IPS DF 6.9 (cell line): ENCODE data around the gene ACTR10.

Source experiments
- DNase-seq: peaks from one replicate; pipeline ENCODE4 v3.0.0-alpha.2; 2013; ENCODE audit warnings: low read depth, low spot score
- H3K27ac ChIP-seq: one replicate; pipeline ENCODE4 v1.5.1; 2013; ENCODE audit warnings: low read length, control low read depth
- H3K27me3 ChIP-seq: 2 replicates; pipeline ENCODE4 v1.6.1; 2013; ENCODE audit warnings: mild to moderate bottlenecking, low read length; ENCODE audit not compliant: control insufficient read depth, insufficient read depth
- H3K36me3 ChIP-seq: 2 replicates; pipeline ENCODE4 v1.6.1; 2013; ENCODE audit warnings: low read length; ENCODE audit not compliant: control insufficient read depth, insufficient read depth
- H3K4me1 ChIP-seq: 2 replicates; pipeline ENCODE4 v1.6.1; 2013; ENCODE audit warnings: low read length; ENCODE audit not compliant: control insufficient read depth, insufficient read depth
- H3K4me3 ChIP-seq: 2 replicates; pipeline ENCODE4 v1.5.1; 2013; ENCODE audit warnings: mild to moderate bottlenecking, low read length
- H3K9me3 ChIP-seq: 2 replicates; pipeline ENCODE4 v1.6.1; 2013; ENCODE audit warnings: low read length, inconsistent platforms; ENCODE audit not compliant: control insufficient read depth, insufficient read depth
- WGBS: extraction: QIAGEN DNeasy Blood & Tissue Kit; methylation state at CpG from one replicate; pipeline ENCODE4 v1.1.7; 2013; ENCODE audit warnings: mixed read lengths, missing lambda C conversion rate; ENCODE audit not compliant: insufficient read length, insufficient coverage; 5-methylcytosine and 5-hydroxymethylcytosine counted together

ACTR10 gene

GRCh38 chr14:58227096-58227819 lies 27.3 kb downstream of the ACTR10 start:
- no peak for DNase-seq
- no CpG with 5 or more reads among the region's 5 CpGs for WGBS

GRCh38 chr14:58238252-58239243 lies 38.6 kb downstream of the ACTR10 start:
- no peak overlapping the region for H3K27ac ChIP-seq
- no peaks in the 10 kb centered on the region for H3K9me3 ChIP-seq
- peaks cover 1% of the 10 kb centered on the region; the same call in 1 of the 2 replicates for H3K4me1 ChIP-seq
- no peaks in the 10 kb centered on the region for H3K27me3 ChIP-seq
- no peak overlapping the region; the same call in 1 of the 2 replicates for H3K4me3 ChIP-seq
- no CpG with 5 or more reads among the region's 16 CpGs for WGBS
- H3K36me3 ChIP-seq = no peaks in the 10 kb centered on the region
- no peak for DNase-seq

More at GRCh38 chr14:58227096-58227819, 27.3 kb downstream of the ACTR10 start:
- no peaks in the 10 kb centered on the region for H3K9me3 ChIP-seq
- no peaks in the 10 kb centered on the region for H3K36me3 ChIP-seq
- H3K27me3 ChIP-seq = no peaks in the 10 kb centered on the region
- H3K4me1 ChIP-seq = no peaks in the 10 kb centered on the region
- H3K4me3 ChIP-seq = no peak overlapping the region
- no peak overlapping the region for H3K27ac ChIP-seq

- H3K4me1 ChIP-seq = peaks cover 1% of the 10 kb centered on the region; the same call in 1 of the 2 replicates
- DNase-seq = no peak
- no peaks in the 10 kb centered on the region for H3K27me3 ChIP-seq
- H3K27ac ChIP-seq = no peak overlapping the region
- no peaks in the 10 kb centered on the region for H3K9me3 ChIP-seq
- H3K36me3 ChIP-seq = no peaks in the 10 kb centered on the region
- peak overlapping the region; percentile 80; the same call in 1 of the 2 replicates for H3K4me3 ChIP-seq
- no CpG with 5 or more reads among the region's 23 CpGs for WGBS
These were observed 39.6 kb downstream of the ACTR10 start for GRCh38 chr14:58239244-58240195.

- no peaks in the 10 kb centered on the region for H3K36me3 ChIP-seq
- no CpG with 5 or more reads among the region's 16 CpGs for WGBS
- H3K27ac ChIP-seq = no peak overlapping the region
These were observed 44.0 kb downstream of the ACTR10 start for GRCh38 chr14:58243790-58244555.

GRCh38 chr14:58244556-58245387 lies 44.8 kb downstream of the ACTR10 start, which contains the start of gene PSMA3:
Gene PSMA3 (plus strand): TSS chr14:58244843. CDS start chr14:58244921, 78 bp downstream.
- DNase-seq = peak; percentile 87
- no peak within 1 kb of the TSS for H3K27ac ChIP-seq
- no peaks in the 10 kb centered on the region; the same call in 1 of the 2 replicates for H3K36me3 ChIP-seq
- no peaks in the 10 kb centered on the region for H3K4me1 ChIP-seq
- no CpG with 5 or more reads among the region's 50 CpGs for WGBS
- H3K4me3 ChIP-seq = peak within 1 kb of the TSS; percentile 90
- no peaks in the 10 kb centered on the region for H3K27me3 ChIP-seq
- no peaks in the 10 kb centered on the region for H3K9me3 ChIP-seq

More at GRCh38 chr14:58243790-58244555, 44.0 kb downstream of the ACTR10 start:
- peak overlapping the region; percentile 54; the same call in 1 of the 2 replicates for H3K4me3 ChIP-seq
- no peaks in the 10 kb centered on the region for H3K9me3 ChIP-seq
- no peak for DNase-seq
- H3K4me1 ChIP-seq = peaks cover 1% of the 10 kb centered on the region; the same call in 1 of the 2 replicates
- H3K27me3 ChIP-seq = no peaks in the 10 kb centered on the region

- H3K4me3 ChIP-seq = peak overlapping the region; percentile 90; the same call in 1 of the 2 replicates
- H3K9me3 ChIP-seq = no peaks in the 10 kb centered on the region
- no peaks in the 10 kb centered on the region for H3K4me1 ChIP-seq
- H3K36me3 ChIP-seq = no peaks in the 10 kb centered on the region; the same call in 1 of the 2 replicates
- no peaks in the 10 kb centered on the region for H3K27me3 ChIP-seq
- no CpG with 5 or more reads among the region's 3 CpGs for WGBS
- H3K27ac ChIP-seq = no peak overlapping the region
- no peak for DNase-seq
These were observed 45.6 kb downstream of the ACTR10 start for GRCh38 chr14:58245562-58245961.

GRCh38 chr14:58249611-58250010 lies 49.7 kb downstream of the ACTR10 start:
- H3K36me3 ChIP-seq = peaks cover 6% of the 10 kb centered on the region; the same call in 1 of the 2 replicates
- DNase-seq = no peak
- H3K27ac ChIP-seq = no peak overlapping the region
- no peaks in the 10 kb centered on the region for H3K27me3 ChIP-seq
- no peaks in the 10 kb centered on the region for H3K4me1 ChIP-seq
- WGBS = no CpG with 5 or more reads among the region's 8 CpGs
- H3K9me3 ChIP-seq = no peaks in the 10 kb centered on the region
- H3K4me3 ChIP-seq = no peak overlapping the region

GRCh38 chr14:58258156-58258555 lies 58.2 kb downstream of the ACTR10 start:
- Histone ChIP-seq H3K27ac (no peak overlapping the region), H3K4me3 (no peak overlapping the region), H3K27me3 (no peaks in the 10 kb centered on the region), H3K4me1 (no peaks in the 10 kb centered on the region), H3K36me3 (peaks cover 11% of the 10 kb centered on the region; the same call in 1 of the 2 replicates), H3K9me3 (no peaks in the 10 kb centered on the region)
- DNase-seq = no peak
- no CpG with 5 or more reads among the region's 4 CpGs for WGBS
